ENCODE results near the gene ARRB1. TPM values are rescaled to one million over a fixed set of nuclear protein-coding genes. Genes with fewer than 3 reads are reported as not detected.
A peak's percentile ranks its signal among the peaks of the same experiment; 100 is the strongest.

The ARRB1 gene
- total RNA-seq, 1 donor from 2014 or later: 1.0 TPM

GRCh38 chr11:75241906-75242644 lies 109.4 kb downstream of the ARRB1 start:
- Mint-ChIP-seq H3K27ac (no peak overlapping the region), H3K27me3 (ENCODE audit: insufficient read depth, low read depth) (peaks cover 44% of the 10 kb centered on the region), H3K36me3 (no peaks in the 10 kb centered on the region), H3K4me1 (peaks cover 7% of the 10 kb centered on the region), H3K9me3 (no peaks in the 10 kb centered on the region), H3K4me3 (peak overlapping the region; percentile 88)
- H2AFZ ChIP-seq (replicated peaks): no peak overlapping the region
- peak overlapping the region; percentile 79 for H3K4me2 ChIP-seq
- H3K27me3 ChIP-seq: peaks cover 83% of the 10 kb centered on the region
- H3K36me3 ChIP-seq: no peaks in the 10 kb centered on the region
- H3K4me3 ChIP-seq: peak overlapping the region; percentile 48
- H4K20me1 ChIP-seq (ENCODE audit: low read depth): peaks cover 14% of the 10 kb centered on the region
- H3K27ac ChIP-seq: no peak overlapping the region
- H3F3A ChIP-seq (ENCODE audit: low read depth): no peaks in the 10 kb centered on the region
- H3K9me3 ChIP-seq (ENCODE audit: low read depth): no peaks in the 10 kb centered on the region
- no peak for DNase-seq (ENCODE audit: low spot score)
- no peak overlapping the region for H3K9ac ChIP-seq
- TF ChIP-seq CTCF (IDR thresholded peaks at IDR 0.05) (no peak), EZH2phosphoT487 (IDR thresholded peaks at IDR 0.05) (peak; percentile 60), EZH2 (IDR thresholded peaks at IDR 0.05) (peak; percentile 77)
- H3K4me1 ChIP-seq: peaks cover 17% of the 10 kb centered on the region
- H3K79me2 ChIP-seq (ENCODE audit: low read depth): no peaks in the 10 kb centered on the region

DNA sequence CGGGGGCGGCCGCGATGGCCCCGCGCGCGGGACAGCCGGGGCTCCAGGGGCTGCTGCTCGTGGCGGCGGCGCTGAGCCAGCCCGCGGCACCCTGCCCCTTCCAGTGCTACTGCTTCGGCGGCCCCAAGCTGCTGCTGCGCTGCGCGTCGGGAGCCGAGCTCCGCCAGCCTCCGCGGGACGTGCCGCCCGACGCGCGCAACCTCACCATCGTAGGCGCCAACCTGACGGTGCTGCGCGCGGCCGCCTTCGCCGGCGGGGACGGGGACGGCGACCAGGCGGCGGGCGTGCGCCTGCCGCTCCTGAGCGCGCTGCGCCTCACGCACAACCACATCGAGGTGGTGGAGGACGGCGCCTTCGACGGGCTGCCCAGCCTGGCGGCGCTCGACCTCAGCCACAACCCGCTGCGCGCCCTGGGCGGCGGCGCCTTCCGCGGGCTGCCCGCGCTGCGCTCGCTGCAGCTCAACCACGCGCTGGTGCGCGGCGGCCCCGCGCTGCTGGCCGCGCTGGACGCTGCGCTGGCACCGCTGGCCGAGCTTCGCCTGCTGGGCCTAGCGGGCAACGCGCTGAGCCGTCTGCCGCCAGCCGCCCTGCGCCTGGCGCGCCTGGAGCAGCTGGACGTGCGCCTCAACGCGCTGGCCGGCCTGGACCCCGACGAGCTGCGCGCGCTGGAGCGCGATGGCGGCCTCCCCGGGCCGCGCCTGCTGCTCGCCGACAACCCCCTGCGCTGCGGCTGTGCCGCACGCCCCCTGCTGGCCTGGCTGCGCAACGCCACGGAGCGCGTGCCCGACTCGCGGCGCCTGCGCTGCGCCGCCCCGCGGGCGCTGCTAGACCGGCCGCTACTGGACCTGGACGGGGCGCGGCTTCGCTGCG lies 110.2 kb downstream of the ARRB1 start:
- Histone ChIP-seq H4K20me1 (ENCODE audit: low read depth) (peaks cover 14% of the 10 kb centered on the region), H3K4me2 (peak overlapping the region; percentile 79), H3K9ac (no peak overlapping the region), H2AFZ (replicated peaks) (peak overlapping the region; percentile 76), H3K27me3 (peaks cover 83% of the 10 kb centered on the region), H3K4me1 (peaks cover 17% of the 10 kb centered on the region), H3K9me3 (ENCODE audit: low read depth) (no peaks in the 10 kb centered on the region), H3K27ac (no peak overlapping the region), H3K79me2 (ENCODE audit: low read depth) (no peaks in the 10 kb centered on the region), H3F3A (ENCODE audit: low read depth) (no peaks in the 10 kb centered on the region), H3K4me3 (peak overlapping the region; percentile 48), H3K36me3 (no peaks in the 10 kb centered on the region)
- H3K9me3 Mint-ChIP-seq: no peaks in the 10 kb centered on the region
- H3K36me3 Mint-ChIP-seq: no peaks in the 10 kb centered on the region
- no peak overlapping the region for H3K27ac Mint-ChIP-seq
- TF ChIP-seq EZH2phosphoT487 (IDR thresholded peaks at IDR 0.05): no peak
- TF ChIP-seq EZH2 (IDR thresholded peaks at IDR 0.05): peak; percentile 36
- peak; percentile 79 for TF ChIP-seq CTCF (IDR thresholded peaks at IDR 0.05)
- H3K4me3 Mint-ChIP-seq: peak overlapping the region; percentile 80
- H3K27me3 Mint-ChIP-seq (ENCODE audit: insufficient read depth, low read depth): peaks cover 45% of the 10 kb centered on the region
- DNase-seq (ENCODE audit: low spot score): peak; percentile 95
- peaks cover 7% of the 10 kb centered on the region for H3K4me1 Mint-ChIP-seq

DNA sequence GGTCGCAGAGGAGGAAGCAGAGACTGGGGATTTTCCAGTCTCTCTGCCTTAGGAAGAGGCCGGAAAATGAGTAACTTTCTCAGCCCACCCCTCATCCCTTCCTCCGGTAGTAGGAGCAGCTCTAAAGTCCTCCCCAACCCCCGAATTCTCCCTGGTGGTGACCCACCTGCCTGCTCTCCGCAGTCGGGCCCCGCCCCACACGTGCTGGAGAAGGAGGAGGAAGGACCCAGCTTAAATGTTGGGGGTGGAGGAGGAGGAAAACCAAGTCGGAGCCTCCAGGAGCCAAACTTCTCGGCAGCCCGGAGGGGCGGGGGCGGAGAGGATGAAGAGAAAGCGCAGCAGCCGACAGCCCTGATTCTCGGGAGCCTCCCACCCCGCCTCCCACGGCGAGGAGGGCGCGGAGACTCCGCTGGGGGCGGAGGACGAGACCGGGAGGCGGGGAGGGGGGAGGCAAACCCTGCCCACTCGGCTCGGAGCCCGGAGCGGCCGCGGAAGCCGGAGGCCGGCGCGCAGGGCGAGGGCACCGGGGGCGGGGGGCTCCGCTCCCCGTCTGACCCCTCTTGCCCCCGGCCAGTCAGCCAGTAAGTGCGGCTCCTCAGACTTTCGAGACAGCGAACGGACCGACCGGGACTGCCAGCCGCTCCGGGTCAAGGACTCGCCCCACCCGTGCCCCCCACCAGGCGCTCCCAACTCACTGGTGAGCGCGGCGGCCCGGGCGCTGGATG lies 111.0 kb downstream of the ARRB1 start, which contains the start of gene TPBGL:
Gene TPBGL (plus strand): TSS at position 464 of the 725 bp plus-strand sequence. CDS start 276 bp downstream, outside the sequence.
- Histone ChIP-seq H3F3A (ENCODE audit: low read depth) (no peaks in the 10 kb centered on the region), H3K4me3 (peak within 1 kb of the TSS; percentile 48), H3K36me3 (no peaks in the 10 kb centered on the region), H3K9ac (no peak within 1 kb of the TSS), H3K4me2 (peak within 1 kb of the TSS; percentile 75), H4K20me1 (ENCODE audit: low read depth) (peaks cover 20% of the 10 kb centered on the region), H2AFZ (replicated peaks) (peak within 1 kb of the TSS; percentile 76), H3K9me3 (ENCODE audit: low read depth) (no peaks in the 10 kb centered on the region), H3K27me3 (peaks cover 83% of the 10 kb centered on the region), H3K4me1 (peaks cover 17% of the 10 kb centered on the region), H3K27ac (no peak within 1 kb of the TSS), H3K79me2 (ENCODE audit: low read depth) (no peaks in the 10 kb centered on the region)
- Mint-ChIP-seq H3K4me3 (peak within 1 kb of the TSS; percentile 84), H3K9me3 (no peaks in the 10 kb centered on the region), H3K27me3 (ENCODE audit: insufficient read depth, low read depth) (peaks cover 40% of the 10 kb centered on the region), H3K4me1 (peaks cover 14% of the 10 kb centered on the region), H3K27ac (no peak within 1 kb of the TSS), H3K36me3 (no peaks in the 10 kb centered on the region)
- DNase-seq (ENCODE audit: low spot score): peak; percentile 70
- TF ChIP-seq EZH2phosphoT487 (IDR thresholded peaks at IDR 0.05): peak; percentile 85
- TF ChIP-seq CTCF (IDR thresholded peaks at IDR 0.05): no peak
- TF ChIP-seq EZH2 (IDR thresholded peaks at IDR 0.05): peak; percentile 82

All from neural progenitor cell (in vitro differentiated cells).